ENCODE results near the gene IGLON5.
A peak's percentile ranks its signal among the peaks of the same experiment; 100 is the strongest.

Gene IGLON5

DNA sequence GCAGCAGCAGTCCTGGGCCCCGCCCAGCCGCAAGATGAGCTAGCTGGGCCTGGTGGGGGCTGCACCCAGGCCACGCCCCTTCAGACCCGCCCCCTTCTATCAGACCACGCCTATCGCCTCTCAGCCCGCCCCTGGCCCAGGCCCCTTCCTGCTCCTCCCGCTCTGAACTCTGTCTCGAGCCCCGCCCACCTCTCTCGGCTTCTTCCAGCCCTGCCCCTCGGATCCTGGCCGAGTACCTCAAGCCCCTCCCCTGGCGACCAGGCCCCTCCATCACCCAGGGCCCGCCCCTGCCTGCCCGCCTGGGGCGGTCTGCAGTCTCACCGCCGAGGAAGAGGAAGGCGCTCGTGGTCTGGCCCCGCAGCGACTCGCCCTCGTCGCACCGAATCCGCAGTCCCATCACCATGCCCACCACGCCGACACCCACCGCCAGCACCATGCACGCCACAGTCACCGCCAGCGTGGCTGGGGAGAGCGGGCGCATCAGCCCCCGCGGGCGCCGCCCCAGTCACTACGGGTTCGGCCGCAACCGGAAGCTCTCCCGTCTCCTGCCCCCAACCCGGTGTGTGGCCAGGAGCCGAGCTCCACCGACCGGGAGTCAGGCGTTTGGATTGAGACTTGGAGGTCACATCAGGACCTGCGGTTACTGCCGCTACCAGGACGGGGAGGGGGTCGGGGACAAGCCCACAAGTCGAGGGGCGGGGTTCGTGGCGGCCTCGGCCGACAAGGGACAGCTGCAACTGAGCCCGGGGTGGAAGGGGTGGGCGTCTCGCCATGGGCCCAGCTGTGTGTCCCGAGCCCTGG, 56.3 kb downstream of the IGLON5 start:
- peak; percentile 86 for DNase-seq (ENCODE audit: low read depth)
- peak overlapping the region; percentile 93 for H3K4me3 ChIP-seq (ENCODE audit: low read depth, low read length)
- TF ChIP-seq, protein P1, sequence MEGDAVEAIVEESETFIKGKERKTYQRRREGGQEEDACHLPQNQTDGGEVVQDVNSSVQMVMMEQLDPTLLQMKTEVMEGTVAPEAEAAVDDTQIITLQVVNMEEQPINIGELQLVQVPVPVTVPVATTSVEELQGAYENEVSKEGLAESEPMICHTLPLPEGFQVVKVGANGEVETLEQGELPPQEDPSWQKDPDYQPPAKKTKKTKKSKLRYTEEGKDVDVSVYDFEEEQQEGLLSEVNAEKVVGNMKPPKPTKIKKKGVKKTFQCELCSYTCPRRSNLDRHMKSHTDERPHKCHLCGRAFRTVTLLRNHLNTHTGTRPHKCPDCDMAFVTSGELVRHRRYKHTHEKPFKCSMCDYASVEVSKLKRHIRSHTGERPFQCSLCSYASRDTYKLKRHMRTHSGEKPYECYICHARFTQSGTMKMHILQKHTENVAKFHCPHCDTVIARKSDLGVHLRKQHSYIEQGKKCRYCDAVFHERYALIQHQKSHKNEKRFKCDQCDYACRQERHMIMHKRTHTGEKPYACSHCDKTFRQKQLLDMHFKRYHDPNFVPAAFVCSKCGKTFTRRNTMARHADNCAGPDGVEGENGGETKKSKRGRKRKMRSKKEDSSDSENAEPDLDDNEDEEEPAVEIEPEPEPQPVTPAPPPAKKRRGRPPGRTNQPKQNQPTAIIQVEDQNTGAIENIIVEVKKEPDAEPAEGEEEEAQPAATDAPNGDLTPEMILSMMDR (IDR thresholded peaks at IDR 0.05; ENCODE audit: control insufficient read depth, extremely low read depth, insufficient read depth) = no peak

DNA sequence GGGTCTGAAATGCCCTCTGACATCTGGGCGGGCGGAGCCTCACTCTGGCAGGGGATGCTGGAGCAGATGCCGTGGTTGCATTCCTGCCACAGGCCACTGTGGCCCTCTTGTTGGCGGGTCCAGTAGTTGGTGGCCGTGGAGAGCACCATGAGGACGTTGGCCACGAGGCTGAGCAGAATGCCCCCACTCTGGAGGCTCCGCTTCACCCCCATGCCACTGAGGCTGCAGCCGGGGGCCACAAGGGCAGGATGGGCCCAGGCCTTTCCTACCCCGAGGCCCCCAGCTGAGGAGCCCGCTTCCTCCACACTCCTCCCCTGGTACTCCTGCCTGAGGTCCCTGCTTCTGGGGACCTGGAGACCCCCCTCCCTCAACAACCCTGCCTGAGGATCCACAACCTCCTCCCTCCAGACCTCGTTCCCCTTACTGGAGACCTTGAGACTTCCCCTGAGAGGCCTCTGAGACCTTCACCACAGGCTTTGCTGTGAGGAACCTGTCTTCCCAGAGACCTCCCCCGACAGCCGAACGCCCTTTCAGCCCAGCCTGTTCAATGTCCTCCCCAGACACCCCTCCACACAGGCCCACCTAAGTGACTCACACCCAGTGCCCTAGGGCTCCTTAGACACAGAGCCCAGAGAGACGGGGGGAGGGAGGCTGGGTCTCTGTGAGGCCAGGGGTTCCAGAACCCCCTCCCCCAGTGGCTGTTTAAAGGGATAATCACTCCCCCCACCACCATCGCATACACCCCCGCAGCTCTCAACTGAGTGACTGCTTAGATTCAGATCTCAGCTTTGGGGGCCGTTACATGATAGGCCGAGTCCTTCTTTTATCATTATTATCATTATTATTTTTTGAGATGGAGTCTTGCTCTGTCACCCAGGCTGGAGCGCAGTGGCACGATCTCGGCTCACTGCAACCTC, 57.2 kb downstream of the IGLON5 start, which contains the start of gene CLDND2:
TSS of gene CLDND2 (minus strand) at position 638 of the 917 bp plus-strand sequence. CDS start at position 212, 426 bp downstream.
- H3K4me3 ChIP-seq (ENCODE audit: low read depth, low read length) = peak within 1 kb of the TSS; percentile 93
- DNase-seq (ENCODE audit: low read depth) = no peak
- TF ChIP-seq, protein P1 (IDR thresholded peaks at IDR 0.05; ENCODE audit: control insufficient read depth, extremely low read depth, insufficient read depth) = no peak

DNA sequence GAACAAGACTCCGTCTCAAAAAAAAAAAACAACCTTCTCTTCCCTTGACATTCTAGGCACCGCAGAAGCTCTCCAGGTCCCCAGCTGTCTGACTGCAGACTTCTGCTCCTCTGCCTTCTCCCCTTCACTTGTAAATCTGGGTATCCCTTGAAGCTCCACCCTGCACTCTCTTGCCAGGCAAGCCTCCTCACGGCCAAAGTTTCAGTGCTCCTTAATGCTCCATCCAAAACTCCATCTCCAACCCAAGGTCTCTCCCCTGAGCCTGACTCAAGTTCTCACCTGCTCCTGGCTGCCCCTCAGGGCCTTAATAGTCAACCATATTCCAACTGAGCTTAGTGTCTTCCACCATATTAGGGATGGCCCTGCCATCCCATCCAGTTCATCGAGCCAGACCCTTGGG, 58.8 kb downstream of the IGLON5 start:
- TF ChIP-seq, protein P1 (IDR thresholded peaks at IDR 0.05; ENCODE audit: control insufficient read depth, extremely low read depth, insufficient read depth) = no peak
- no peak for DNase-seq (ENCODE audit: low read depth)
- H3K4me3 ChIP-seq (ENCODE audit: low read depth, low read length) = no peak overlapping the region

DNA sequence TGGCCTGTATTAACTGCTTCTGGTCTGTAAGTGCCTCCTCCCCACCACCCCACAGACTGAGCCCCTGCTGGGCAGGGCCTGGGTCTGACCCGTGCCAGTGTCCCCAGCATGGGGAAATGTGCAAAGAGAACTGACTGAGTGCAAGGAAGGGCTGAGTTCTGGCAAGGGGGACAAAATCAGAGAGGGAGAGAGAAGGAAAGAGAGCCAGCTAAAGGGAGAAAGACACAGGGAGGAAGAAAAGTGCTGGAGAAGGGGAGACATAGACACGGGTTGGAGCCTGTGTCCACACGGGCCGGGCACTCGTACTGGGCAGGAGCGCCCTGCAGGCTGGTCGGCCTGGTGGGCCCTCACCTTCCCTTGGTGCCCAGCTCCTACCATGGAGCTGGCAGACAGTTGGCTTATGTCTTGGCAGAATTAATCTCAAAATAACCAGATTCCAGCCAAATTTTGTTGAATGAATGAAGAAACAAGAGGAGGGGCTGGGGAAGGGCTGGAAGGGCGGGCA, 59.8 kb downstream of the IGLON5 start:
- no peak overlapping the region for H3K4me3 ChIP-seq (ENCODE audit: low read depth, low read length)
- TF ChIP-seq, protein P1 (IDR thresholded peaks at IDR 0.05; ENCODE audit: control insufficient read depth, extremely low read depth, insufficient read depth) = no peak
- no peak for DNase-seq (ENCODE audit: low read depth)

DNA sequence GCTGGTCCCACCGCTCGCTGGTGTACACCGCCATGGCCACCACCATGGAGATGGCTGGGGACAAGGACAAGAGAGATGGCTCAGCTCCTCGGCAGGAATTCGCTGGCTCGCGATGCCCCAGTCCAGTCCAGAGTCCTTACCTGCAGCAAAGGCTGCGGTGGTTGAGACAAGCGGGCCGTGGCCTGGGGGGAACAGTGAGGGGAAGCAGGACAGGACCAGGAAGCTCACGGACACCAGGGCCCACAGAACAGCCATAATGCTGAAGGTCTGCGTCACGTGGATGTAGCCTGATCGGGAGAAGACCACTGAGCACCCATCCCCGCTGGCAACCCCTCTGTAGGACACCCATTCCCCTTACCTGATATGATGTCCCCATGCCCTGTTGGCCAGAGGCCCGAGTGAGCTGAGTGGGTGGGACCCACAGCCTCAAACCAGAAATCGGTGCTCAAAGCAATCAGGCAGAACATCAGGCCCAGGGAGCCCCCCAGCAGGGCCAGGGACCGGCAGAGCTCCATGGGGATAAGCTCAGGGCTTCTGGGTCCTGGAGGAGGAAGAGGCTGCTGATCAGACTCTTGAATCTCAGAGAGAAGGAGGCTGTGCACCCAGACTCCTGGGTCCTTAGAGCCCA, 60.7 kb downstream of the IGLON5 start:
- H3K4me3 ChIP-seq (ENCODE audit: low read depth, low read length) = no peak overlapping the region
- TF ChIP-seq, protein P1 (IDR thresholded peaks at IDR 0.05; ENCODE audit: control insufficient read depth, extremely low read depth, insufficient read depth) = no peak
- no peak for DNase-seq (ENCODE audit: low read depth)

DNA sequence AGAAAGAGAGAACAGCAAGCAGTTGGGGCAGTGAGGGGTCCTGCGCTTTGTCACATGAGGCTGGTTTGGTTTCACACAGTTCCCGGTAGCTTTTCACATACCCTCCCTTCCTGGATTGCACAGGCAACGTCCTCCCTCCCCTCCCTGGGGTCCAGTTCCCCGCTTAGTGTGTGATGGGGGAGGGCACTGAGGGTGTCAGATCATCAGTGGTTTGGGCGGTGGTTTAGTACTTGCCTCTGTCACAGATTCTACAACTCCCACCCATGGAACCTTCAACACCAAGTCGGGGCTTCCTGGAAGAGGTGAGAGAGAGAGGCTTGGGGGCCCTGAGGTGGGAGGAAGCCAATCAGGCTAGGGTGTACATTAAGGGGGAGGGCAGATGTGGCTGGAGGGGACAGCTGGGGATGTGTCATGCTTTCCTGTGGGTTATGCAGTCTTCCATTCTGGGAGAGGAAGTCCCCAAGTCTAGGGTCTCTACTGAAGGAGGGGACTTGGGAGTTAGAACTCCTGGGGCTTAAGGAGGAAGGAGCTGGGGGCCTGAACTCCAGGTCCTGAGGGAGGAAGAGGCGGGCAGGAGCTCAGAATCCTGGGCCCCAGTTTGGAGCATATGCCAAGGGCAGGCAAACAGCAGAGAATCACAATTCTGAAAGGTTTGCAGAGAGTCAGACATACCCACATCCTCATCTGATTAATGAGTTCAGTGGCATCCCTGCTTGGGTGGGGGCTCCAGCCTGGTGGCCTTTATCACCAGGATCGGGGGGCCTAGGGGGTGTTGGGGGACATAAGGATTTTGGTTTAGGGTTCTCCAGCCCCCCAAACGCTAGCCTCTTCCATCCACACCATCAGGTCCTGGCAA, 61.4 kb downstream of the IGLON5 start, which contains the start of gene NKG7:
TSS of gene NKG7 (minus strand) at position 6 of the 856 bp plus-strand sequence. CDS start 119 bp downstream, outside the sequence.
- TF ChIP-seq, protein P1 (IDR thresholded peaks at IDR 0.05; ENCODE audit: control insufficient read depth, extremely low read depth, insufficient read depth) = no peak
- no peak within 1 kb of the TSS for H3K4me3 ChIP-seq (ENCODE audit: low read depth, low read length)
- no peak for DNase-seq (ENCODE audit: low read depth)
